CD14-positive monocyte (primary cell): ENCODE measurements around the gene SORBS1. TPM values are rescaled to one million over a fixed set of nuclear protein-coding genes. Genes with fewer than 3 reads are reported as not detected.

Experiments used
- DNase-seq, 3 donors: peaks; one replicate each; pipeline ENCODE4 v3.0.0-alpha.2; 2011 to 2022
- H2AFZ ChIP-seq: 2 replicates; pipeline ENCODE4 v1.6.0; 2012; ENCODE audit warnings: mild to moderate bottlenecking, low read depth, low read length, inconsistent platforms; ENCODE audit not compliant: insufficient read depth, poor library complexity, severe bottlenecking
- H3K27ac ChIP-seq, 2 donors: 1 replicate in 1 of 2; 2 replicates in 1 of 2; pipeline ENCODE4 v1.5.1; 2012 to 2013; ENCODE audit warnings: low read length in 2 of 2, control low read depth in 1 of 2, inconsistent platforms in 1 of 2, low read depth in 1 of 2, mild to moderate bottlenecking in 1 of 2
- H3K27me3 ChIP-seq, 2 donors: one replicate each; pipeline versions ENCODE4 v1.6.0 to v1.6.1; 2011 to 2013; ENCODE audit warnings: low read length in 2 of 2; ENCODE audit not compliant: control insufficient read depth in 2 of 2, insufficient read depth in 2 of 2
- H3K36me3 ChIP-seq, 2 donors: replicated peaks in 1 of 2; 1 replicate in 1 of 2; 2 replicates in 1 of 2; pipeline versions ENCODE4 v1.5.1 to v1.6.1; 2012 to 2013; ENCODE audit warnings: low read length in 2 of 2, control low read depth in 1 of 2, inconsistent platforms in 1 of 2, mild to moderate bottlenecking in 1 of 2; ENCODE audit not compliant: insufficient read depth in 2 of 2, control insufficient read depth in 1 of 2
- H3K4me1 ChIP-seq, 2 donors: 1 replicate in 1 of 2; 2 replicates in 1 of 2; pipeline versions ENCODE4 v1.5.1 to v1.6.1; 2012 to 2013; ENCODE audit warnings: low read length in 2 of 2, control low read depth in 1 of 2, inconsistent platforms in 1 of 2, mild to moderate bottlenecking in 1 of 2, moderate library complexity in 1 of 2; ENCODE audit not compliant: insufficient read depth in 2 of 2, control insufficient read depth in 1 of 2
- H3K4me2 ChIP-seq: replicated peaks from 2 replicates; pipeline ENCODE3; 2012; ENCODE audit warnings: low read length, moderate library complexity, mild to moderate bottlenecking; ENCODE audit not compliant: poor library complexity, severe bottlenecking; ENCODE audit errors: extremely low read depth
- H3K4me3 ChIP-seq, 3 experiments: fragments of 200-600 bp in 1 of 3; sonication (generic) in 1 of 3; replicated peaks in 1 of 3; 1 replicate in 2 of 3; 2 replicates in 1 of 3; pipeline ENCODE4 v1.5.1; 2011 to 2013; ENCODE audit warnings: low read length in 3 of 3, mild to moderate bottlenecking in 3 of 3, control low read depth in 2 of 3, low read depth in 2 of 3, inconsistent platforms in 1 of 3, moderate library complexity in 1 of 3
- H3K79me2 ChIP-seq: 2 replicates; pipeline ENCODE4 v1.6.0; 2012; ENCODE audit warnings: mild to moderate bottlenecking, control low read depth, inconsistent platforms, low read length, moderate library complexity; ENCODE audit not compliant: insufficient read depth
- H3K9ac ChIP-seq: 2 replicates; pipeline ENCODE4 v1.6.0; 2017; ENCODE audit warnings: low read length, mild to moderate bottlenecking; ENCODE audit not compliant: insufficient read depth, poor library complexity, severe bottlenecking
- H3K9me3 ChIP-seq, 2 donors: replicated peaks in 1 of 2; 1 replicate in 1 of 2; 2 replicates in 1 of 2; pipeline versions ENCODE4 v1.5.1 to v1.6.1; 2012 to 2013; ENCODE audit warnings: low read length in 2 of 2, control low read depth in 1 of 2; ENCODE audit not compliant: control insufficient read depth in 1 of 2, insufficient read depth in 1 of 2
- H4K20me1 ChIP-seq: 2 replicates; pipeline ENCODE4 v1.6.0; 2012; ENCODE audit warnings: mild to moderate bottlenecking, low read length, control low read depth, moderate library complexity; ENCODE audit not compliant: insufficient read depth
- H3K27ac Mint-ChIP-seq, 7 donors: one replicate each; pipeline ENCODE4 v1.8.0; 2020; ENCODE audit warnings: mild to moderate bottlenecking in 7 of 7, mixed read lengths in 7 of 7, moderate library complexity in 6 of 7, inconsistent platforms in 2 of 7
- H3K27me3 Mint-ChIP-seq, 3 donors: one replicate each; pipeline ENCODE4 v1.8.0; 2021 to 2022; ENCODE audit warnings: low read depth in 3 of 3, mild to moderate bottlenecking in 3 of 3, mixed read lengths in 3 of 3, moderate library complexity in 3 of 3, inconsistent platforms in 1 of 3
- H3K36me3 Mint-ChIP-seq, 2 donors: one replicate each; pipeline ENCODE4 v1.8.0; 2020; ENCODE audit warnings: mixed read lengths in 2 of 2, inconsistent platforms in 1 of 2, mild to moderate bottlenecking in 1 of 2
- H3K4me1 Mint-ChIP-seq: one replicate; pipeline ENCODE4 v1.8.0; 2020; ENCODE audit warnings: mild to moderate bottlenecking, mixed read lengths
- H3K4me3 Mint-ChIP-seq, 2 donors: one replicate each; pipeline ENCODE4 v1.8.0; 2020; ENCODE audit warnings: mild to moderate bottlenecking in 2 of 2, mixed read lengths in 2 of 2, moderate library complexity in 1 of 2
- H3K9me3 Mint-ChIP-seq, 7 donors: one replicate each; pipeline ENCODE4 v1.8.0; 2020 to 2022; ENCODE audit warnings: mixed read lengths in 7 of 7, mild to moderate bottlenecking in 6 of 7, moderate library complexity in 6 of 7, inconsistent platforms in 2 of 7
- WGBS: methylation state at CpG from one replicate; pipeline ENCODE4 v1.1.5; 2013; ENCODE audit warnings: missing lambda C conversion rate; ENCODE audit not compliant: insufficient coverage; 5-methylcytosine and 5-hydroxymethylcytosine counted together
- intact Hi-C, 2 donors: fragments of 100-400 bp; cut with micrococcal nuclease; formaldehyde crosslinking; loops; one replicate each; pipeline versions ENCODE4 v1.15.0 to v1.15.1; 2023
- polyA plus RNA-seq, 3 donors: library from polyadenylated mRNA; depleted of rRNA in 1 of 3; unstranded in 2 of 3; stranded (reverse) in 1 of 3; fragments of 300-500 nt in 2 of 3; fragments of >200 nt in 1 of 3; fragmentation: Illumina TruSeq in 2 of 3; gene quantifications; 1 replicate in 2 of 3; 2 replicates in 1 of 3; pipeline ENCODE4 v1.2.3, GENCODE V29; 2012 to 2021
- TF ChIP-seq, protein P1 (sequence below): fragments of 200-600 bp; IDR thresholded peaks from one replicate; pipeline ENCODE4 v1.8.0; 2022; ENCODE audit warnings: antibody characterized with exemption, mild to moderate bottlenecking

Gene SORBS1
- polyA plus RNA-seq, 3 donors: 0.08 to 0.15 TPM; not detected in 1

DNA sequence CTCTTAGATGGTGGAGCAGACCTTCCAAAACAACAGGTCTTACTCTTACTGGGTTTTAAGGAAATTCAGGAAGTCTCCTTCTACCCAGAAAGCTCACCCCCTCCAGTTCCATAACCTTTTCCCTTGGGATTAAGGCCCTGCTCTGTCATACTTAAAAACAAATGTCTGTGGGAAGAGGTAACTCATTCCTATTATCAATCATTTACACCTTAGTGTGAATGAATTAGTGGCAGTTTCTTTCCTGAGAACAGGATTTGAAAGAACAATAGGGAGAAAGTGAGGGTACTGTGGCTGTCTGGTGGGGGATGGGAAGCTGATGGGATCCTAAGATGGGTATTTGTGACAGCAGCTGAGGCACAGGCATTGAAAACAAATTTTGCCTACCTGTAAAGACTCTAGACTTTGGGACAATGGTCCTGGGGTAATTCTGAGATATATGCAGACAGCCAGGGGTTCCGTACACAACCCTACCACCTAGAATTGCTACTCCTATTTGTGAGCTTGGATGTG lies 248.1 kb downstream of the SORBS1 start:
- Mint-ChIP-seq H3K4me1 (peaks cover 19% of the 10 kb centered on the region), H3K4me3 (no peak overlapping the region)
- H4K20me1 ChIP-seq: no peaks in the 10 kb centered on the region

DNA sequence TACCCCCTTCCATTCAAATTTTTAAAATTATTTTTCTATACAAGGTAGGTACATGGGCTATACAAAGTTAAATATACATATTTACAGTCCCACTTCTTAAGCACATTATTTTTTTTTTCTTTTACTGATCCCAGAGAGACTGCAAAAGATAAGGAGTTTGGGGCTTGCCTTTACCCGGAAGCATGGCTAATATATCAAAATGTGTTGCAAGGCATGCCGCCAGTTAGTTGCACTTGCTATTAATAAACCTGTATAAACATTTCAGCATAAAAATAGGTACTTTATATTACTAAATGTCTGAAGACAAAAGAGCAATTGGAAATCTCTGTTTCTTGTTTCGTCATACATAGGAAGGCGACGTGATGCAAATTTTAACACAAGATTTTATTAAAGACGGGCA lies 248.9 kb downstream of the SORBS1 start:
- no peaks in the 10 kb centered on the region for H3K9me3 ChIP-seq
- H4K20me1 ChIP-seq: no peaks in the 10 kb centered on the region
- no peak overlapping the region for H3K27ac ChIP-seq
- intact Hi-C loops: no loop called here
- no peak overlapping the region for H3K4me3 ChIP-seq
- no peaks in the 10 kb centered on the region for H3K36me3 ChIP-seq
- H3K4me1 ChIP-seq: no peaks in the 10 kb centered on the region
- no peaks in the 10 kb centered on the region for H3K79me2 ChIP-seq
- H3K27me3 Mint-ChIP-seq: peaks cover 1 to 7% (median 6%) of the 10 kb centered on the region in 3 donors
- no peak overlapping the region for H3K4me3 Mint-ChIP-seq
- 49% methylated on average over 4 of the region's 6 CpGs for WGBS
- no peak for DNase-seq
- no peak overlapping the region for H3K9ac ChIP-seq
- H3K36me3 Mint-ChIP-seq: no peaks in the 10 kb centered on the region
- no peak overlapping the region for H3K4me2 ChIP-seq
- H2AFZ ChIP-seq: no peak overlapping the region
- H3K27me3 ChIP-seq: no peaks in the 10 kb centered on the region
- TF ChIP-seq, protein P1, sequence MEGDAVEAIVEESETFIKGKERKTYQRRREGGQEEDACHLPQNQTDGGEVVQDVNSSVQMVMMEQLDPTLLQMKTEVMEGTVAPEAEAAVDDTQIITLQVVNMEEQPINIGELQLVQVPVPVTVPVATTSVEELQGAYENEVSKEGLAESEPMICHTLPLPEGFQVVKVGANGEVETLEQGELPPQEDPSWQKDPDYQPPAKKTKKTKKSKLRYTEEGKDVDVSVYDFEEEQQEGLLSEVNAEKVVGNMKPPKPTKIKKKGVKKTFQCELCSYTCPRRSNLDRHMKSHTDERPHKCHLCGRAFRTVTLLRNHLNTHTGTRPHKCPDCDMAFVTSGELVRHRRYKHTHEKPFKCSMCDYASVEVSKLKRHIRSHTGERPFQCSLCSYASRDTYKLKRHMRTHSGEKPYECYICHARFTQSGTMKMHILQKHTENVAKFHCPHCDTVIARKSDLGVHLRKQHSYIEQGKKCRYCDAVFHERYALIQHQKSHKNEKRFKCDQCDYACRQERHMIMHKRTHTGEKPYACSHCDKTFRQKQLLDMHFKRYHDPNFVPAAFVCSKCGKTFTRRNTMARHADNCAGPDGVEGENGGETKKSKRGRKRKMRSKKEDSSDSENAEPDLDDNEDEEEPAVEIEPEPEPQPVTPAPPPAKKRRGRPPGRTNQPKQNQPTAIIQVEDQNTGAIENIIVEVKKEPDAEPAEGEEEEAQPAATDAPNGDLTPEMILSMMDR: no peak
- no peaks in the 10 kb centered on the region for H3K9me3 Mint-ChIP-seq
- no peak overlapping the region for H3K27ac Mint-ChIP-seq
- peaks cover 19% of the 10 kb centered on the region for H3K4me1 Mint-ChIP-seq

More for the DNA sequence above, 248.1 kb downstream of the SORBS1 start:
- Histone ChIP-seq H3K9ac (no peak overlapping the region), H3K9me3 (no peaks in the 10 kb centered on the region), H3K4me1 (no peaks in the 10 kb centered on the region), H3K4me2 (no peak overlapping the region), H3K79me2 (no peaks in the 10 kb centered on the region), H3K4me3 (no peak overlapping the region), H3K27ac (no peak overlapping the region), H3K36me3 (no peaks in the 10 kb centered on the region), H3K27me3 (no peaks in the 10 kb centered on the region), H2AFZ (no peak overlapping the region)
- H3K27me3 Mint-ChIP-seq: peaks cover 1 to 5% (median 3%) of the 10 kb centered on the region in 3 donors
- no peak for DNase-seq
- H3K27ac Mint-ChIP-seq: no peak overlapping the region
- TF ChIP-seq, protein P1: no peak
- H3K36me3 Mint-ChIP-seq: no peaks in the 10 kb centered on the region
- H3K9me3 Mint-ChIP-seq: no peaks in the 10 kb centered on the region
- WGBS: no CpG with 5 or more reads among the region's 1 CpG
- intact Hi-C loops: no loop called here
